ENCODE measurements around the gene DNAAF9.

Gene DNAAF9

DNA sequence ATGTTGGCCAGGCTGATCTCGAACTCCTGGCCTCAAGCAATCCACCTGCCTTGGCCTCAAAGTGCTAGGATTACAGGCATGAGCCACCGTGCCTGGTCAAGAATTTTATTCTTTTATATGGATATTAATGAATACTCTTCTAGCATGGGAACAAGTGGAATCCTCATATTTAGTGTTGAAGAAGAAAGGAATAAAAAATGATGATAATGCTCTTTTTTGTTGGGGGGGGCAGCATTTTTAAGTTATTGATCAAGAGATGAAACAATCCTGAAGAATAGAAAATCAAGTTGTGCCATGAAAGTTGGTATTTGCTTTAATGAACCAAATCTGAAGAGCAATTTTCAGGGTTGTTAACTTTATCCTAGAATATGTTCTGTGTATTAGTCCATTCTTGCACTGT lies 6.7 kb upstream of the DNAAF9 start:
- Mint-ChIP-seq H3K27me3 (ENCODE audit: low read depth) (peaks cover 4% of the 10 kb centered on the region), H3K27ac (no peak overlapping the region), H3K36me3 (ENCODE audit: low read depth) (no peaks in the 10 kb centered on the region), H3K9me3 (peaks cover 12% of the 10 kb centered on the region), H3K4me1 (no peaks in the 10 kb centered on the region), H3K4me3 (no peak overlapping the region)
- no peak for TF ChIP-seq CTCF (IDR thresholded peaks at IDR 0.05; ENCODE audit: unreplicated experiment in 3 of 3)

DNA sequence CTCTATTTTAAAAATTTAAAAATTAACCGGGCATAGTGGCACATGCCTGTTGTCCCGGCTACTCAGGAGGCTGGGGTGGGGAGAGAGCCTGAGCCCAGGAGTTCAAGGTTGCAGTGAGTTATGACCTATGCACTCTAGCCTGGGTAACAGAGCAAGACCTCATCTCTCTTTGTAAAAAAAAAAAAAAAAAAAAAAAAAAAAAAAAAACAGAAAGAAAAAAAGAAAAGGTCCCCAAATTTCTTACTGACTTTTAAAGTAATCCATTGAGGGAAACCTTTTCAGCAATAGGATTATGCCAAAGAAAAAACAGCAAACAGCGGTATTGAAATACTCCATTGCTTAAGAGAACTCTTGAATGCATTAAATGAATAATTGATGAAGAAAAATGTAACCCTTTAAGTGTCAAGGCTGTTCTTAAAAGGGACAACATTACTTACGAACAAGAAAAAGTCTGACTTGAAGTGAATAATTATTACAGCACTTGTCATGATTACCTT lies 6.0 kb upstream of the DNAAF9 start:
- Mint-ChIP-seq H3K4me1 (peaks cover 5% of the 10 kb centered on the region), H3K4me3 (no peak overlapping the region), H3K9me3 (peaks cover 12% of the 10 kb centered on the region), H3K27ac (no peak overlapping the region), H3K36me3 (ENCODE audit: low read depth) (no peaks in the 10 kb centered on the region), H3K27me3 (ENCODE audit: low read depth) (peaks cover 4% of the 10 kb centered on the region)
- TF ChIP-seq CTCF (IDR thresholded peaks at IDR 0.05; ENCODE audit: unreplicated experiment in 3 of 3), result no peak

DNA sequence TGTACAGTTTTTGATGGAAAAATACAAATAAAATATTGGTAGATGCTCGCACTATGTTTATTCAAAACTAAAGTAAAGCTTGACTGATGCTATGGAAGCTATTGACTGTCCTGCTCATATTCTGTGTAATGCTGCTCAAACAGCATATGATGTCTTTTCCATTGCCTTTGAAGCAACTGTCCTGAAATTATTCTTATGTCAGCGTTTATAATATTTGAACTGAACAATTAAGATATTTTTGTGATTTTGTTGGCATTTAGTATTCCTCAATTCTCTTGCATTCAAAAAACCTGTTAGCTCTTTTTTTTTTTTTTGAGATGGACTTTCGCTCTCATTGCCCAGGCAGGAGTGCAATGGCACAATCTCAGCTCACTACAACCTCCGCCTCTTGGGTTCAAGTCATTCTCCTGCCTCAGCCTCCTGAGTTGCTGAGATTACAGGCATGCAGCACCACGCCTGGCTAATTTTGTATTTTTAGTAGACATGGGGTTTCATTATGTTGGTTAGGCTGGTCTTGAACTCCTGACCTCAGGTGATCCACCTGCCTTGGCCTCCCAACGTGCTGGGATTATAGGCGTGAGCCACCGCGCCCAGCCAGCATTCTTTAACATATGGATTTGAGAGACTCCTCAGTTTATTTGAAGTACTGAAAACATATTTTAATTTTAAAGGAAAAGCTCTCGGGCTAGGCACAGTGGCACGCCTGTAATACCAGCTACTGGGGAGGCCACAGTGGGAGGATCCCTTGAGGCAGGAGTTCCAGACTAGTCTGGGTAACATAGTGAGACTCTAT lies 5.3 kb upstream of the DNAAF9 start:
- H3K27me3 Mint-ChIP-seq (ENCODE audit: low read depth), result peaks cover 4% of the 10 kb centered on the region
- peaks cover 6% of the 10 kb centered on the region for H3K4me1 Mint-ChIP-seq
- H3K36me3 Mint-ChIP-seq (ENCODE audit: low read depth), result no peaks in the 10 kb centered on the region
- H3K9me3 Mint-ChIP-seq, result peaks cover 12% of the 10 kb centered on the region
- no peak for TF ChIP-seq CTCF (IDR thresholded peaks at IDR 0.05; ENCODE audit: unreplicated experiment in 3 of 3)
- H3K4me3 Mint-ChIP-seq, result no peak overlapping the region
- no peak overlapping the region for H3K27ac Mint-ChIP-seq

- no peak for TF ChIP-seq CTCF (IDR thresholded peaks at IDR 0.05; ENCODE audit: unreplicated experiment in 3 of 3)
- peaks cover 8% of the 10 kb centered on the region for H3K27me3 Mint-ChIP-seq (ENCODE audit: low read depth)
- peak overlapping the region; percentile 28 to 75 (median 71) for H3K4me3 Mint-ChIP-seq
- H3K9me3 Mint-ChIP-seq, result peaks cover 6% of the 10 kb centered on the region
- peaks cover 16% of the 10 kb centered on the region for H3K4me1 Mint-ChIP-seq
- no peaks in the 10 kb centered on the region for H3K36me3 Mint-ChIP-seq (ENCODE audit: low read depth)
- no peak overlapping the region for H3K27ac Mint-ChIP-seq
These were observed 3.0 kb upstream of the DNAAF9 start for GRCh38 chr20:3410464-3410863.

DNA sequence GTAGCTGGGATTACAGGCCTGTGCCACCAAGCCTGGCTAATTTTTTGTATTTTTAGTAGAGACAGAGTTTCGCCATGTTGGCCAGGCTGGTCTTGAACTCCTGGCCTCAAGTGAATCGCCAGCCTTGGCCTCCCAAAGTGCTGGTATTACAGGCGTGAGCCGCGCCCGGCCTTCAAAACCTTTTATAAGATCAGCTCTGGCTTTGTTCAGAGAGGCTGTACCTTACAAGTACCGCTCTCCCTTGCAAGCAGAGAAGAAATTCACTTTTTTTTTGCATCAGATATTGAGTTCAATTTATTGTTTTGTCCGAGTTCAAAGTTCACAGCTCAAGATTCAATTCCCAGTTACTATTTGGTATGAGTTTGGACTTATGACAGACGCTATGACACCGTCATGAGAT lies 1.9 kb upstream of the DNAAF9 start:
- H3K27me3 Mint-ChIP-seq (ENCODE audit: low read depth), result peaks cover 3% of the 10 kb centered on the region
- no peak overlapping the region for H3K27ac Mint-ChIP-seq
- peaks cover 22% of the 10 kb centered on the region for H3K4me1 Mint-ChIP-seq
- peaks cover 3% of the 10 kb centered on the region for H3K9me3 Mint-ChIP-seq
- H3K36me3 Mint-ChIP-seq (ENCODE audit: low read depth), result no peaks in the 10 kb centered on the region
- peak overlapping the region; percentile 89 to 96 (median 95) for H3K4me3 Mint-ChIP-seq
- no peak for TF ChIP-seq CTCF (IDR thresholded peaks at IDR 0.05; ENCODE audit: unreplicated experiment in 3 of 3)

Data from nephron (organoid).